Right ventricle myocardium superior (tissue), 1 donor: ENCODE results near the gene FSIP2. TPM values are rescaled to one million over a fixed set of nuclear protein-coding genes. Genes with fewer than 3 reads are reported as not detected.

Experiments
- ATAC-seq: fragments of 200-7000 bp; cut with Tn5 transposase; one replicate; pipeline ENCODE4 v1.9.1; 2020; ENCODE audit warnings: mild to moderate bottlenecking; ENCODE audit not compliant: poor library complexity
- DNase-seq: peaks from one replicate; pipeline ENCODE4 v3.0.0-alpha.2; 2020
- intact Hi-C: fragments of 100-400 bp; cut with DNase I; formaldehyde crosslinking; loops from one replicate; pipeline ENCODE4 v1.11.2; 2022
- total RNA-seq: library from RNA; stranded (reverse); fragmentation: NEBNext Ultra II Directional; extraction: Animal tissue kit (Norgen Biotek cat#: 25700); gene quantifications from one replicate; pipeline ENCODE4 v1.2.1, GENCODE V29; 2021
- donor health status: DM: no; HTN: yes; CAD: no; lungs with severe emphysema.

The FSIP2 gene
- total RNA-seq, 1 donor from 2014 or later: 0.13 TPM

- intact Hi-C loops: no loop called here
- no peak for ATAC-seq
- no peak for DNase-seq
Observed at GRCh38 chr2:185876234-185876633, 137.6 kb downstream of the FSIP2 start.

GRCh38 chr2:185880396-185880795 is 141.8 kb downstream of the FSIP2 start:
- DNase-seq (no peak), ATAC-seq (no peak)
- intact Hi-C loops: no loop called here
